Neural cell (in vitro differentiated cells): ENCODE measurements around the gene MADCAM1. TPM values are rescaled to one million over a fixed set of nuclear protein-coding genes. Genes with fewer than 3 reads are reported as not detected.

Source experiments
- H2AFZ ChIP-seq: fragments of 200-600, 300-800 bp; sonication (generic), shearing (Covaris generic); 2 replicates; pipeline ENCODE4 v1.6.0; 2014; ENCODE audit warnings: low read depth, mild to moderate bottlenecking, antibody characterized with exemption, low read length, moderate library complexity
- H3F3A ChIP-seq: fragments of 200-600 bp; shearing (Covaris generic); 2 replicates; pipeline ENCODE4 v1.6.1; 2016; ENCODE audit warnings: mild to moderate bottlenecking, moderate library complexity, mixed read lengths, antibody characterized with exemption, low read length; ENCODE audit not compliant: insufficient read depth, poor library complexity, severe bottlenecking
- H3K27ac ChIP-seq: fragments of 200-600, 300-800 bp; sonication (generic), shearing (Covaris generic); 2 replicates; pipeline ENCODE4 v1.5.1; 2014; ENCODE audit warnings: mild to moderate bottlenecking, low read length, moderate library complexity
- H3K27me3 ChIP-seq: fragments of 300-800, 200-600 bp; sonication (generic), shearing (Covaris generic); 2 replicates; pipeline ENCODE4 v1.6.0; 2014; ENCODE audit warnings: mild to moderate bottlenecking, low read depth, low read length, moderate library complexity; ENCODE audit not compliant: insufficient read depth
- H3K36me3 ChIP-seq: fragments of 300-800, 200-600 bp; sonication (generic), shearing (Covaris generic); 2 replicates; pipeline ENCODE4 v1.5.1; 2014; ENCODE audit warnings: mild to moderate bottlenecking, antibody characterized with exemption, low read length, moderate library complexity; ENCODE audit not compliant: insufficient read depth
- H3K4me2 ChIP-seq: fragments of 300-800, 200-600 bp; sonication (generic), shearing (Covaris generic); 2 replicates; pipeline ENCODE4 v1.6.0; 2014; ENCODE audit warnings: mild to moderate bottlenecking, low read length
- H3K4me3 ChIP-seq: fragments of 300-800, 200-600 bp; sonication (generic), shearing (Covaris generic); 2 replicates; pipeline ENCODE4 v1.5.1; 2014; ENCODE audit warnings: mild to moderate bottlenecking, low read length, moderate library complexity
- H3K79me2 ChIP-seq: fragments of 200-600 bp; shearing (Covaris generic); replicated peaks from 2 replicates; pipeline ENCODE4 v1.6.0; 2014; ENCODE audit warnings: mild to moderate bottlenecking, low read length, moderate library complexity; ENCODE audit not compliant: insufficient read depth
- H3K9ac ChIP-seq: fragments of 300-800, 200-600 bp; sonication (generic), shearing (Covaris generic); 2 replicates; pipeline ENCODE4 v1.6.1; 2016; ENCODE audit warnings: mild to moderate bottlenecking, low read length, mixed read lengths
- H3K9me2 ChIP-seq: fragments of 200-600 bp; shearing (Covaris generic); 2 replicates; pipeline ENCODE4 v1.6.1; 2016; ENCODE audit warnings: mild to moderate bottlenecking, low read length, mixed read lengths; ENCODE audit not compliant: insufficient read depth
- H3K9me3 ChIP-seq: fragments of 200-600, 300-800 bp; sonication (generic), shearing (Covaris generic); 2 replicates; pipeline ENCODE4 v1.6.1; 2016; ENCODE audit warnings: mild to moderate bottlenecking, mixed run types, low read length, moderate library complexity, mixed read lengths
- H4K20me1 ChIP-seq: fragments of 200-600 bp; shearing (Covaris generic); 2 replicates; pipeline ENCODE4 v1.6.1; 2016; ENCODE audit warnings: mild to moderate bottlenecking, mixed run types; ENCODE audit not compliant: insufficient read depth
- EP300 ChIP-seq: fragments of 450-650 bp; conservative IDR thresholded peaks from 2 replicates; pipeline ENCODE4 v1.6.1; 2014; ENCODE audit warnings: antibody characterized with exemption, mild to moderate bottlenecking, moderate library complexity; ENCODE audit not compliant: poor library complexity, severe bottlenecking
- EZH2 ChIP-seq: fragments of 200-600, 300-800 bp; shearing (Covaris generic), sonication (generic); IDR thresholded peaks from 2 replicates; pipeline ENCODE4 v1.6.1; 2014; ENCODE audit warnings: antibody characterized with exemption, low read length, borderline replicate concordance, mild to moderate bottlenecking; ENCODE audit not compliant: insufficient read depth, poor library complexity, severe bottlenecking
- MXI1 ChIP-seq: fragments of 450-650 bp; conservative IDR thresholded peaks from 2 replicates; pipeline ENCODE4 v1.6.1; 2014; ENCODE audit warnings: antibody characterized with exemption, mild to moderate bottlenecking; ENCODE audit not compliant: poor library complexity, severe bottlenecking
- POLR2AphosphoS5 ChIP-seq: IDR thresholded peaks from 2 replicates; pipeline ENCODE4 v1.6.1; 2012
- RAD21 ChIP-seq: fragments of 450-650 bp; conservative IDR thresholded peaks from 2 replicates; pipeline ENCODE4 v1.6.1; 2014; ENCODE audit warnings: antibody characterized with exemption, mild to moderate bottlenecking, moderate library complexity
- SMC3 ChIP-seq: fragments of 450-650 bp; conservative IDR thresholded peaks from 2 replicates; pipeline ENCODE4 v1.6.1; 2014; ENCODE audit warnings: antibody characterized with exemption, mild to moderate bottlenecking, moderate library complexity; ENCODE audit not compliant: poor library complexity
- TAF1 ChIP-seq: IDR thresholded peaks from 2 replicates; pipeline ENCODE4 v1.6.1; 2012; ENCODE audit warnings: low read depth
- polyA plus RNA-seq: library from polyadenylated mRNA; depleted of rRNA; stranded (reverse); fragments of >200 nt; gene quantifications from 2 replicates; pipeline ENCODE4 v1.2.3, GENCODE V29; 2014
- TF ChIP-seq, protein P1 (sequence below): IDR thresholded peaks from 2 replicates; pipeline ENCODE4 v1.6.1; 2012; ENCODE audit warnings: borderline replicate concordance
- TF ChIP-seq, protein P2 (sequence below): fragments of 450-650 bp; IDR thresholded peaks from 2 replicates; pipeline ENCODE4 v1.5.1; 2014; ENCODE audit warnings: antibody characterized with exemption, mild to moderate bottlenecking, moderate library complexity; ENCODE audit not compliant: poor library complexity, severe bottlenecking

The MADCAM1 gene
- polyA plus RNA-seq, 1 donor from 2014 or later = 1.0 TPM

DNA sequence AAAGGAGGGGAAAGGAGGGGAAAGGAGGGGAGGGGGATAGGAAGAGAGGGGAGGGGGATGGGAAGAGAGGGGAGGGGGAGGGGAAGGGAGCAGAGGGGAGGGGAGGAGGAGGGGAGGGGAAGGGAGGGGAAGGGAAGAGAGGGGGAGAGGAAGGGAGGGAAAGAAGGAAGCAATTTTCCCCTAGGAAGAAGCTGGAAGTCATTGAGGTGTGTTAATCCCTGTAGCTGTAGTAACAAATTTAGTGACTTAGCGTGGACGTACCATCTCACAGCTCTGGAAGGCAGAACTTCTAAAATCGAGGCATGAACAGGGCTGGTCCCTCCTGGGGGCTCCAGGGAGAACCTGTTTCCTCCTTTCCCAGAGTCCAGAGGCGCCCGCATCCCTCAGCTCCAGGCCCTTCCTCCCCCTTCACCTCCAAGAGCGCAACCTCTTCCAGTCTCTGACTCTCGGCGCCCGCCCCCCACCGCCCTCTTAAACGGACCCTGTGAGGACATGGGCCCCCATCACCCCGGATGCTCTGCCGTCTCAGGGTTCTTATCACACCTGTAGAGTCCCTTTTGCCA lies 29.7 kb downstream of the MADCAM1 start:
- Histone ChIP-seq H3K9me3 (no peaks in the 10 kb centered on the region), H3K27ac (no peak overlapping the region), H3K9ac (no peak overlapping the region), H4K20me1 (no peaks in the 10 kb centered on the region), H3K9me2 (no peaks in the 10 kb centered on the region), H3K4me3 (no peak overlapping the region), H3K4me2 (no peak overlapping the region), H2AFZ (no peak overlapping the region), H3K27me3 (no peaks in the 10 kb centered on the region), H3K36me3 (no peaks in the 10 kb centered on the region), H3K79me2 (no peaks in the 10 kb centered on the region), H3F3A (no peaks in the 10 kb centered on the region)
- TF ChIP-seq, protein P1, sequence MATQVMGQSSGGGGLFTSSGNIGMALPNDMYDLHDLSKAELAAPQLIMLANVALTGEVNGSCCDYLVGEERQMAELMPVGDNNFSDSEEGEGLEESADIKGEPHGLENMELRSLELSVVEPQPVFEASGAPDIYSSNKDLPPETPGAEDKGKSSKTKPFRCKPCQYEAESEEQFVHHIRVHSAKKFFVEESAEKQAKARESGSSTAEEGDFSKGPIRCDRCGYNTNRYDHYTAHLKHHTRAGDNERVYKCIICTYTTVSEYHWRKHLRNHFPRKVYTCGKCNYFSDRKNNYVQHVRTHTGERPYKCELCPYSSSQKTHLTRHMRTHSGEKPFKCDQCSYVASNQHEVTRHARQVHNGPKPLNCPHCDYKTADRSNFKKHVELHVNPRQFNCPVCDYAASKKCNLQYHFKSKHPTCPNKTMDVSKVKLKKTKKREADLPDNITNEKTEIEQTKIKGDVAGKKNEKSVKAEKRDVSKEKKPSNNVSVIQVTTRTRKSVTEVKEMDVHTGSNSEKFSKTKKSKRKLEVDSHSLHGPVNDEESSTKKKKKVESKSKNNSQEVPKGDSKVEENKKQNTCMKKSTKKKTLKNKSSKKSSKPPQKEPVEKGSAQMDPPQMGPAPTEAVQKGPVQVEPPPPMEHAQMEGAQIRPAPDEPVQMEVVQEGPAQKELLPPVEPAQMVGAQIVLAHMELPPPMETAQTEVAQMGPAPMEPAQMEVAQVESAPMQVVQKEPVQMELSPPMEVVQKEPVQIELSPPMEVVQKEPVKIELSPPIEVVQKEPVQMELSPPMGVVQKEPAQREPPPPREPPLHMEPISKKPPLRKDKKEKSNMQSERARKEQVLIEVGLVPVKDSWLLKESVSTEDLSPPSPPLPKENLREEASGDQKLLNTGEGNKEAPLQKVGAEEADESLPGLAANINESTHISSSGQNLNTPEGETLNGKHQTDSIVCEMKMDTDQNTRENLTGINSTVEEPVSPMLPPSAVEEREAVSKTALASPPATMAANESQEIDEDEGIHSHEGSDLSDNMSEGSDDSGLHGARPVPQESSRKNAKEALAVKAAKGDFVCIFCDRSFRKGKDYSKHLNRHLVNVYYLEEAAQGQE = no peak
- TF ChIP-seq, protein P2, sequence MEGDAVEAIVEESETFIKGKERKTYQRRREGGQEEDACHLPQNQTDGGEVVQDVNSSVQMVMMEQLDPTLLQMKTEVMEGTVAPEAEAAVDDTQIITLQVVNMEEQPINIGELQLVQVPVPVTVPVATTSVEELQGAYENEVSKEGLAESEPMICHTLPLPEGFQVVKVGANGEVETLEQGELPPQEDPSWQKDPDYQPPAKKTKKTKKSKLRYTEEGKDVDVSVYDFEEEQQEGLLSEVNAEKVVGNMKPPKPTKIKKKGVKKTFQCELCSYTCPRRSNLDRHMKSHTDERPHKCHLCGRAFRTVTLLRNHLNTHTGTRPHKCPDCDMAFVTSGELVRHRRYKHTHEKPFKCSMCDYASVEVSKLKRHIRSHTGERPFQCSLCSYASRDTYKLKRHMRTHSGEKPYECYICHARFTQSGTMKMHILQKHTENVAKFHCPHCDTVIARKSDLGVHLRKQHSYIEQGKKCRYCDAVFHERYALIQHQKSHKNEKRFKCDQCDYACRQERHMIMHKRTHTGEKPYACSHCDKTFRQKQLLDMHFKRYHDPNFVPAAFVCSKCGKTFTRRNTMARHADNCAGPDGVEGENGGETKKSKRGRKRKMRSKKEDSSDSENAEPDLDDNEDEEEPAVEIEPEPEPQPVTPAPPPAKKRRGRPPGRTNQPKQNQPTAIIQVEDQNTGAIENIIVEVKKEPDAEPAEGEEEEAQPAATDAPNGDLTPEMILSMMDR = no peak
- TF ChIP-seq EP300 (no peak), SMC3 (no peak), MXI1 (no peak), TAF1 (no peak), EZH2 (no peak), RAD21 (no peak), POLR2AphosphoS5 (no peak)

DNA sequence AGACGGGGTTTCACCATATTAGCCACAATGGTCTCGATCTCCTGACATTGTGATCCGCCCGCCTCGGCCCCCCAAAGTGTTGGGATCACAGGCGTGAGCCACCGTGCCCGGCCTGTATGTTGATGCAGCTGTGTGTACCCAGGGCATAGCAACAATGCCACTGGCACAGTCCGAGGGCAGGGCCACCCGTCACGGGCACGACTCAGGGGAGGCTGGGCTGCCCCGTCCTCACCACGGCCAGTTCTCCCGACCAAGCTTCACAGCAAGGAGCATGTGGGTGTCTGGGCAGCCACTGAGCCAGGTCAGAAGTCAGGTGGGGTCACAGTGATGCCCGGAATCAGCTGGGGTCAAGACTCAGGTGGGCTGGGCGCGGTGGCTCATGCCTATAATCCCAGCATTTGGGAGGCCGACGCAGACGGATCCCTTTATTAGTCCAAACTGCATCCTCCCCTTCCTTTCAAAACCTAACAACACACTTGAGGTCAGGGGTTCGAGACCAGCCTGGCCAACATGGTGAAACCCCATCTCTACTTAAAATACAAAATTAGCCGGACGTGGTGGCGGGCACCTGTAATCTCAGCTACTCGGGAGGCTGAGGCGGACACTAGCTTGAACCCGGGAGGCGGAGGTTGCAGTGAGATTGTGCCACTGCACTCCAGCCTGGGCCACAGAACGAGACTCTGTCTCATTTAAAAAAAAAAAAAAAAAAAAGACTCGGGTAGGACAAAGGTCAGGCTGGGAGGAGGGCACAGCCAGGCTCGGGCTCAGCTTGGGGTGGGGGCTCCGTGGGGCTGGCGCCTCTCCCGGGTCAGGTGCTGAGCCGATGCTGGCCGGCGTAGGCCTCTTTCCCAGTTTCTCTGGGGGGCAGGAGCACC lies 34.1 kb downstream of the MADCAM1 start:
- no peak for TF ChIP-seq RAD21
- no peak for TF ChIP-seq EP300
- no peak for TF ChIP-seq SMC3
- TF ChIP-seq TAF1 = no peak
- no peak for TF ChIP-seq POLR2AphosphoS5
- TF ChIP-seq, protein P1 = no peak
- no peak for TF ChIP-seq MXI1
- TF ChIP-seq EZH2 = no peak
- TF ChIP-seq, protein P2 = no peak
- Histone ChIP-seq H3K27ac (peak overlapping the region; percentile 87), H3K36me3 (no peaks in the 10 kb centered on the region)

More for the DNA sequence above, 34.1 kb downstream of the MADCAM1 start:
- H3K4me2 ChIP-seq = no peak overlapping the region
- peak overlapping the region; percentile 89 for H3K9ac ChIP-seq
- H3K27me3 ChIP-seq = no peaks in the 10 kb centered on the region
- peaks cover 29% of the 10 kb centered on the region for H3K79me2 ChIP-seq
- H2AFZ ChIP-seq = peak overlapping the region; percentile 27
- peak overlapping the region; percentile 77 for H3K4me3 ChIP-seq
- peaks cover 16% of the 10 kb centered on the region for H4K20me1 ChIP-seq
- no peaks in the 10 kb centered on the region for H3F3A ChIP-seq
- H3K9me2 ChIP-seq = no peaks in the 10 kb centered on the region
- no peaks in the 10 kb centered on the region for H3K9me3 ChIP-seq
